C4-2B (cell line): Measurements from ENCODE around the gene REC114.

Experiments
- ZFX ChIP-seq: fragments of 450-650 bp; IDR thresholded peaks from 2 replicates; pipeline ENCODE4 v1.6.1; 2017
- TF ChIP-seq, protein P1 (sequence below): fragments of 450-650 bp; conservative IDR thresholded peaks from 2 replicates; pipeline ENCODE4 v1.5.1; 2017; ENCODE audit warnings: mild to moderate bottlenecking

DNA sequence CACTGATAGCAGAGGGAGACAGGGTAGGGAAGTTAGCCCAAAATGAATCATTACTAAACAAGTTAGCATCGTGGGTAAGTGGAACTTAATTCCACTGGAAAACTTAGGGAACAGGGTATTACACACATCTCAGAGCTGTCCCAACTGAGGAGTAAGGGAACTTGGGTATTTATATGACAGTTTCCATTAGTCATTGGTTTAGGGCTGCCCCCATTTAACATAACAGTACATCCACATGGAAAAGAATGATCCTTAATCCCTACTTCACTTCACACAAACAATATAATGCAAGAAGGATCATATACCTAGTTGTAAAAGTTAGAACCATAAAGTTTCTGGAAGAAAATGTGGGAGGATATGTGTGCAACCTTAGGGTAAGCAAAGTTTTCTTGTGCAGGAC, 4.3 kb upstream of the REC114 start:
- TF ChIP-seq, protein P1, sequence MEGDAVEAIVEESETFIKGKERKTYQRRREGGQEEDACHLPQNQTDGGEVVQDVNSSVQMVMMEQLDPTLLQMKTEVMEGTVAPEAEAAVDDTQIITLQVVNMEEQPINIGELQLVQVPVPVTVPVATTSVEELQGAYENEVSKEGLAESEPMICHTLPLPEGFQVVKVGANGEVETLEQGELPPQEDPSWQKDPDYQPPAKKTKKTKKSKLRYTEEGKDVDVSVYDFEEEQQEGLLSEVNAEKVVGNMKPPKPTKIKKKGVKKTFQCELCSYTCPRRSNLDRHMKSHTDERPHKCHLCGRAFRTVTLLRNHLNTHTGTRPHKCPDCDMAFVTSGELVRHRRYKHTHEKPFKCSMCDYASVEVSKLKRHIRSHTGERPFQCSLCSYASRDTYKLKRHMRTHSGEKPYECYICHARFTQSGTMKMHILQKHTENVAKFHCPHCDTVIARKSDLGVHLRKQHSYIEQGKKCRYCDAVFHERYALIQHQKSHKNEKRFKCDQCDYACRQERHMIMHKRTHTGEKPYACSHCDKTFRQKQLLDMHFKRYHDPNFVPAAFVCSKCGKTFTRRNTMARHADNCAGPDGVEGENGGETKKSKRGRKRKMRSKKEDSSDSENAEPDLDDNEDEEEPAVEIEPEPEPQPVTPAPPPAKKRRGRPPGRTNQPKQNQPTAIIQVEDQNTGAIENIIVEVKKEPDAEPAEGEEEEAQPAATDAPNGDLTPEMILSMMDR = no peak
- no peak for TF ChIP-seq ZFX
